Neural progenitor cell (in vitro differentiated cells): ENCODE data around the gene ADCY9. TPM values are rescaled to one million over a fixed set of nuclear protein-coding genes. Genes with fewer than 3 reads are reported as not detected.

ENCODE experiments used
- DNase-seq: peaks from one replicate; pipeline ENCODE4 v3.0.0-alpha.2; 2016; ENCODE audit warnings: low spot score
- H2AFZ ChIP-seq: fragments of 200-600 bp; sonication (generic); replicated peaks from 2 replicates; pipeline ENCODE4 v1.6.1; 2016; ENCODE audit warnings: antibody characterized with exemption
- H3F3A ChIP-seq: fragments of 200-600 bp; sonication (generic); 2 replicates; pipeline ENCODE4 v1.6.1; 2016; ENCODE audit warnings: antibody characterized with exemption, low read depth
- H3K27ac ChIP-seq: fragments of 200-600 bp; sonication (generic); 2 replicates; pipeline ENCODE4 v1.5.1; 2016; ENCODE audit warnings: mild to moderate bottlenecking
- H3K27me3 ChIP-seq: fragments of 200-600 bp; sonication (generic); 2 replicates; pipeline ENCODE4 v1.6.1; 2016; ENCODE audit warnings: mild to moderate bottlenecking, moderate library complexity
- H3K36me3 ChIP-seq: fragments of 200-600 bp; sonication (generic); 2 replicates; pipeline ENCODE4 v1.5.1; 2016
- H3K4me1 ChIP-seq: fragments of 200-600 bp; sonication (generic); 2 replicates; pipeline ENCODE4 v1.6.1; 2016; ENCODE audit warnings: mixed run types
- H3K4me2 ChIP-seq: fragments of 200-600 bp; sonication (generic); 2 replicates; pipeline ENCODE4 v1.6.1; 2016
- H3K4me3 ChIP-seq: fragments of 200-600 bp; sonication (generic); 2 replicates; pipeline ENCODE4 v1.5.1; 2016
- H3K79me2 ChIP-seq: fragments of 200-600 bp; sonication (generic); 2 replicates; pipeline ENCODE4 v1.6.1; 2016; ENCODE audit warnings: low read depth
- H3K9ac ChIP-seq: fragments of 200-600 bp; sonication (generic); 2 replicates; pipeline ENCODE4 v1.6.1; 2016
- H3K9me3 ChIP-seq: fragments of 200-600 bp; sonication (generic); 2 replicates; pipeline ENCODE4 v1.5.1; 2016; ENCODE audit warnings: low read depth
- H4K20me1 ChIP-seq: fragments of 200-600 bp; sonication (generic); 2 replicates; pipeline ENCODE4 v1.6.1; 2016; ENCODE audit warnings: low read depth
- H3K27ac Mint-ChIP-seq: 3 replicates; pipeline ENCODE4 v1.8.0; 2021; ENCODE audit warnings: mixed read lengths
- H3K27me3 Mint-ChIP-seq: 2 replicates; pipeline ENCODE4 v1.8.0; 2022; ENCODE audit warnings: low read depth, mild to moderate bottlenecking, inconsistent platforms, moderate library complexity, mixed read lengths; ENCODE audit not compliant: insufficient read depth
- H3K36me3 Mint-ChIP-seq: 3 replicates; pipeline ENCODE4 v1.8.0; 2021; ENCODE audit warnings: mixed read lengths
- H3K4me1 Mint-ChIP-seq: 3 replicates; pipeline ENCODE4 v1.8.0; 2021; ENCODE audit warnings: mixed read lengths
- H3K4me3 Mint-ChIP-seq: 3 replicates; pipeline ENCODE4 v1.8.0; 2021; ENCODE audit warnings: mild to moderate bottlenecking, moderate library complexity, mixed read lengths
- H3K9me3 Mint-ChIP-seq: 3 replicates; pipeline ENCODE4 v1.8.0; 2020; ENCODE audit warnings: mixed read lengths
- CTCF ChIP-seq: fragments of 200-600 bp; sonication (generic); IDR thresholded peaks from 2 replicates; pipeline ENCODE4 v1.5.1; 2017; ENCODE audit warnings: antibody characterized with exemption, mild to moderate bottlenecking
- EZH2 ChIP-seq: fragments of 200-600 bp; sonication (generic); IDR thresholded peaks from 2 replicates; pipeline ENCODE4 v1.6.1; 2017; ENCODE audit warnings: antibody characterized with exemption, mild to moderate bottlenecking, moderate library complexity
- EZH2phosphoT487 ChIP-seq: fragments of 200-600 bp; sonication (generic); IDR thresholded peaks from 2 replicates; pipeline ENCODE4 v1.6.1; 2017; ENCODE audit warnings: antibody characterized with exemption
- total RNA-seq: library from RNA; depleted of rRNA; stranded (reverse); fragments of >200 nt; gene quantifications from 2 replicates; pipeline ENCODE4 v1.2.3, GENCODE V29; 2015; ENCODE audit warnings: low replicate concordance

Gene ADCY9
- total RNA-seq, 1 donor from 2014 or later: 1.2 TPM

GRCh38 chr16:4137438-4137837 is 21.2 kb upstream of the ADCY9 start:
- Mint-ChIP-seq H3K27me3 (peaks cover 7% of the 10 kb centered on the region), H3K9me3 (no peaks in the 10 kb centered on the region), H3K27ac (no peak overlapping the region), H3K4me3 (no peak overlapping the region), H3K36me3 (no peaks in the 10 kb centered on the region), H3K4me1 (peaks cover 4% of the 10 kb centered on the region)
- H3K4me2 ChIP-seq: no peak overlapping the region
- H2AFZ ChIP-seq: no peak overlapping the region
- H3K79me2 ChIP-seq: no peaks in the 10 kb centered on the region
- no peak for DNase-seq
- no peak for TF ChIP-seq EZH2phosphoT487
- TF ChIP-seq EZH2: no peak
- H3K27ac ChIP-seq: no peak overlapping the region
- H3K9me3 ChIP-seq: no peaks in the 10 kb centered on the region
- H3K4me3 ChIP-seq: no peak overlapping the region
- H3K4me1 ChIP-seq: peaks cover 7% of the 10 kb centered on the region
- H3K9ac ChIP-seq: no peak overlapping the region
- H3F3A ChIP-seq: no peaks in the 10 kb centered on the region
- H3K36me3 ChIP-seq: no peaks in the 10 kb centered on the region
- H3K27me3 ChIP-seq: no peaks in the 10 kb centered on the region
- H4K20me1 ChIP-seq: no peaks in the 10 kb centered on the region

GRCh38 chr16:4136229-4136813 is 20.1 kb upstream of the ADCY9 start:
- TF ChIP-seq EZH2 (no peak), EZH2phosphoT487 (no peak), CTCF (no peak)
- DNase-seq: no peak
- peaks cover 4% of the 10 kb centered on the region for H3K4me1 Mint-ChIP-seq
- H3K36me3 ChIP-seq: no peaks in the 10 kb centered on the region
- no peak overlapping the region for H3K9ac ChIP-seq
- no peaks in the 10 kb centered on the region for H3K36me3 Mint-ChIP-seq
- peaks cover 9% of the 10 kb centered on the region for H3K27me3 Mint-ChIP-seq
- peaks cover 5% of the 10 kb centered on the region for H3F3A ChIP-seq
- H3K4me3 ChIP-seq: no peak overlapping the region
- no peaks in the 10 kb centered on the region for H3K9me3 ChIP-seq
- H3K9me3 Mint-ChIP-seq: no peaks in the 10 kb centered on the region
- H3K79me2 ChIP-seq: no peaks in the 10 kb centered on the region
- H3K4me3 Mint-ChIP-seq: no peak overlapping the region
- no peak overlapping the region for H2AFZ ChIP-seq
- no peak overlapping the region for H3K27ac ChIP-seq
- H3K27me3 ChIP-seq: no peaks in the 10 kb centered on the region
- H3K4me2 ChIP-seq: no peak overlapping the region
- H4K20me1 ChIP-seq: no peaks in the 10 kb centered on the region
- peaks cover 11% of the 10 kb centered on the region for H3K4me1 ChIP-seq
- H3K27ac Mint-ChIP-seq: no peak overlapping the region

GRCh38 chr16:4135537-4135936 is 19.3 kb upstream of the ADCY9 start:
- H3K27me3 ChIP-seq: no peaks in the 10 kb centered on the region
- H3F3A ChIP-seq: peaks cover 6% of the 10 kb centered on the region
- H3K9me3 Mint-ChIP-seq: no peaks in the 10 kb centered on the region
- H4K20me1 ChIP-seq: no peaks in the 10 kb centered on the region
- no peaks in the 10 kb centered on the region for H3K9me3 ChIP-seq
- H3K79me2 ChIP-seq: no peaks in the 10 kb centered on the region
- H3K4me1 ChIP-seq: peaks cover 12% of the 10 kb centered on the region
- H3K27ac Mint-ChIP-seq: no peak overlapping the region
- no peak overlapping the region for H3K4me2 ChIP-seq
- H2AFZ ChIP-seq: no peak overlapping the region
- no peak overlapping the region for H3K27ac ChIP-seq
- no peak overlapping the region for H3K9ac ChIP-seq
- no peaks in the 10 kb centered on the region for H3K36me3 Mint-ChIP-seq
- DNase-seq: no peak
- peaks cover 4% of the 10 kb centered on the region for H3K4me1 Mint-ChIP-seq
- TF ChIP-seq EZH2 (no peak), EZH2phosphoT487 (no peak), CTCF (no peak)
- H3K27me3 Mint-ChIP-seq: peaks cover 9% of the 10 kb centered on the region
- H3K4me3 Mint-ChIP-seq: no peak overlapping the region
- H3K36me3 ChIP-seq: no peaks in the 10 kb centered on the region
- no peak overlapping the region for H3K4me3 ChIP-seq

- Histone ChIP-seq H3K79me2 (no peaks in the 10 kb centered on the region), H3K9me3 (no peaks in the 10 kb centered on the region), H3K9ac (no peak overlapping the region), H3K27ac (no peak overlapping the region), H2AFZ (peak overlapping the region; percentile 55), H3K36me3 (no peaks in the 10 kb centered on the region), H3K27me3 (no peaks in the 10 kb centered on the region), H3K4me2 (peak overlapping the region; percentile 14), H4K20me1 (no peaks in the 10 kb centered on the region), H3K4me1 (peaks cover 12% of the 10 kb centered on the region), H3K4me3 (no peak overlapping the region), H3F3A (peaks cover 6% of the 10 kb centered on the region)
- DNase-seq: peak; percentile 42
- peaks cover 4% of the 10 kb centered on the region for H3K4me1 Mint-ChIP-seq
- no peaks in the 10 kb centered on the region for H3K9me3 Mint-ChIP-seq
- TF ChIP-seq EZH2 (no peak), CTCF (no peak), EZH2phosphoT487 (no peak)
- H3K36me3 Mint-ChIP-seq: no peaks in the 10 kb centered on the region
- peaks cover 12% of the 10 kb centered on the region for H3K27me3 Mint-ChIP-seq
- H3K4me3 Mint-ChIP-seq: no peak overlapping the region
- H3K27ac Mint-ChIP-seq: no peak overlapping the region
These were observed 17.7 kb upstream of the ADCY9 start for GRCh38 chr16:4133897-4134372.
